ENCODE data around the gene GP5. TPM values are rescaled to one million over a fixed set of nuclear protein-coding genes. Genes with fewer than 3 reads are reported as not detected.

Gene GP5
- total and polyA plus RNA-seq, 2 of the 13 experiments (the other 11 are each of a cell fraction or from before 2014, with no cell fraction given): not detected

DNA sequence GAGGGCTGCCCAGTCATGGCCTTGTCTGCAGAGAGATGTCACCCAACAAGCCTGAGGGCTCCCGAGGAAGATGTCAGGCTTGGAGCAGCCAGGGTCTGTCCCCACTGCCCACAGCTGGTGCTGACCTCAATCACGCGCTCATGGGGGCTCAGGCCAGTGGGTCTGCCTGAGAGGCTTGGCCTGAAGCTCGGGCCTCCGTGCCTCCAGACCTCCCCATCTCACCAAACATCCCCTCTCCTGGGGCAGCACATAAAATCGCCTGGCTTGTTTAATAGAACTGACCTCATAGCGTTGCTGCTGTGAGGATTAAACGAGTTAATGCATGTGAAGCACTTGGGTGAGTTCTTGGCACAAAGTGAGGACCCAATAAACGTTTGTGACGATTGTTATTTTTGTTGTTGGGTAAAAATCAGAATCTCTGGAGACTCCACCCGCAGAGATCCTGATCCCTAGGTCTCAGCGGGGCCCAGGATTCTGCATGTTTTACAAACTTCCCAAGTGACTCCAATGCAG lies 33.0 kb downstream of the GP5 start (continued):
- TF ChIP-seq, protein P1, sequence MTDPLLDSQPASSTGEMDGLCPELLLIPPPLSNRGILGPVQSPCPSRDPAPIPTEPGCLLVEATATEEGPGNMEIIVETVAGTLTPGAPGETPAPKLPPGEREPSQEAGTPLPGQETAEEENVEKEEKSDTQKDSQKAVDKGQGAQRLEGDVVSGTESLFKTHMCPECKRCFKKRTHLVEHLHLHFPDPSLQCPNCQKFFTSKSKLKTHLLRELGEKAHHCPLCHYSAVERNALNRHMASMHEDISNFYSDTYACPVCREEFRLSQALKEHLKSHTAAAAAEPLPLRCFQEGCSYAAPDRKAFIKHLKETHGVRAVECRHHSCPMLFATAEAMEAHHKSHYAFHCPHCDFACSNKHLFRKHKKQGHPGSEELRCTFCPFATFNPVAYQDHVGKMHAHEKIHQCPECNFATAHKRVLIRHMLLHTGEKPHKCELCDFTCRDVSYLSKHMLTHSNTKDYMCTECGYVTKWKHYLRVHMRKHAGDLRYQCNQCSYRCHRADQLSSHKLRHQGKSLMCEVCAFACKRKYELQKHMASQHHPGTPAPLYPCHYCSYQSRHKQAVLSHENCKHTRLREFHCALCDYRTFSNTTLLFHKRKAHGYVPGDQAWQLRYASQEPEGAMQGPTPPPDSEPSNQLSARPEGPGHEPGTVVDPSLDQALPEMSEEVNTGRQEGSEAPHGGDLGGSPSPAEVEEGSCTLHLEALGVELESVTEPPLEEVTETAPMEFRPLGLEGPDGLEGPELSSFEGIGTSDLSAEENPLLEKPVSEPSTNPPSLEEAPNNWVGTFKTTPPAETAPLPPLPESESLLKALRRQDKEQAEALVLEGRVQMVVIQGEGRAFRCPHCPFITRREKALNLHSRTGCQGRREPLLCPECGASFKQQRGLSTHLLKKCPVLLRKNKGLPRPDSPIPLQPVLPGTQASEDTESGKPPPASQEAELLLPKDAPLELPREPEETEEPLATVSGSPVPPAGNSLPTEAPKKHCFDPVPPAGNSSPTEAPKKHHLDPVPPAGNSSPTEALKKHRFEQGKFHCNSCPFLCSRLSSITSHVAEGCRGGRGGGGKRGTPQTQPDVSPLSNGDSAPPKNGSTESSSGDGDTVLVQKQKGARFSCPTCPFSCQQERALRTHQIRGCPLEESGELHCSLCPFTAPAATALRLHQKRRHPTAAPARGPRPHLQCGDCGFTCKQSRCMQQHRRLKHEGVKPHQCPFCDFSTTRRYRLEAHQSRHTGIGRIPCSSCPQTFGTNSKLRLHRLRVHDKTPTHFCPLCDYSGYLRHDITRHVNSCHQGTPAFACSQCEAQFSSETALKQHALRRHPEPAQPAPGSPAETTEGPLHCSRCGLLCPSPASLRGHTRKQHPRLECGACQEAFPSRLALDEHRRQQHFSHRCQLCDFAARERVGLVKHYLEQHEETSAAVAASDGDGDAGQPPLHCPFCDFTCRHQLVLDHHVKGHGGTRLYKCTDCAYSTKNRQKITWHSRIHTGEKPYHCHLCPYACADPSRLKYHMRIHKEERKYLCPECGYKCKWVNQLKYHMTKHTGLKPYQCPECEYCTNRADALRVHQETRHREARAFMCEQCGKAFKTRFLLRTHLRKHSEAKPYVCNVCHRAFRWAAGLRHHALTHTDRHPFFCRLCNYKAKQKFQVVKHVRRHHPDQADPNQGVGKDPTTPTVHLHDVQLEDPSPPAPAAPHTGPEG (CRISPR knock-in tag; IDR thresholded peaks at IDR 0.05): no peak
- no peak for TF ChIP-seq HOXA3 (CRISPR knock-in tag; IDR thresholded peaks at IDR 0.05)
- no peak for TF ChIP-seq MATR3 (CRISPR knock-in tag; IDR thresholded peaks at IDR 0.05)

DNA sequence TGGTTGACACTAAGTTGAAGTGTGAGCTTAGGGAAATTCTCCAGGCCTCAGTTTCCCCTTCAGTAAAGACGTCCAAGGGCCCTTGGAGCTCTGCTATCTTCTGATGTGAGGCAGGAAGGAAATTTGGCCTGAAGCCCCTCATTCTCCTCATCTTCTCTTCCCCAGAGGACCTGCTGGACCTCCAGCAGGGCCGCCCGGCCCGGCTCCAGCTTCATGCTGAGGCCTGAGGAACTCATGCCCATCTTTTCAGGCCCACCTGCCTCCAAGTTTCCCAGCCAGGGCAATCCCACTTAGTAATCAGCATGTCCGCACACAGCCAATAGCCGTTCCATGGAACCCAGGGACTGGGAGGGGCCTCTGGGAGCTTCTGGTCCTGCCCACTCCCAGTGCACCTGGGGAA lies 33.5 kb downstream of the GP5 start:
- H3K4me1 ChIP-seq (ENCODE audit: insufficient read depth, low read length): peaks cover 14% of the 10 kb centered on the region
- POLR2A ChIA-PET: no interaction called here
- no peaks in the 10 kb centered on the region for H3K36me3 ChIP-seq (replicated peaks in 1 of 2; ENCODE audit: control insufficient read depth in 1 of 2, insufficient read depth in 2 of 2, low read length in 2 of 2)
- no peak for DNase-seq (ENCODE audit: low spot score)
- no peak overlapping the region for H3K27ac ChIP-seq (ENCODE audit: extremely low read length, insufficient read depth, low read length)
- H3K4me2 ChIP-seq (ENCODE audit: low read depth, low read length): no peak overlapping the region
- 29% methylated on average over 4 of the region's 6 CpGs for WGBS (ENCODE audit: low lambda C conversion rate)
- FAIRE-seq: no peak
- no peak overlapping the region for H3K4me3 ChIP-seq (replicated peaks in 1 of 3; ENCODE audit: insufficient read depth in 1 of 3, low read depth in 2 of 3, low read length in 3 of 3)
- H3K27me3 ChIP-seq (ENCODE audit: control insufficient read depth in 1 of 2, insufficient read depth in 2 of 2, low read length in 2 of 2): peaks cover 14 to 75% of the 10 kb centered on the region in 2 experiments; a peak in 4 of 5 replicates
- H3K79me2 ChIP-seq (ENCODE audit: insufficient read depth, low read length): no peaks in the 10 kb centered on the region
- CTCF ChIA-PET (ENCODE audit: low intra/inter-chr PET ratio, low total read pairs): no interaction called here
- in situ Hi-C loops (cut with HindIII; ENCODE audit: extremely low pct_ligation_motif_present, low pct_unique_long_range_greater_than_20kb) (no loop called here), intact Hi-C loops (cut with micrococcal nuclease; ENCODE audit: unreplicated experiment) (no loop called here)
- no peak overlapping the region for H3K9ac ChIP-seq (ENCODE audit: insufficient read depth, low read depth, low read length)
- no peaks in the 10 kb centered on the region for H4K20me1 ChIP-seq (ENCODE audit: insufficient read depth, low read length)
- BruUV-seq (replicated peaks): no TSS peak
- ATAC-seq: no peak
- no peak overlapping the region for H2AFZ ChIP-seq (ENCODE audit: low read length)
- no peaks in the 10 kb centered on the region for H3K9me3 ChIP-seq (ENCODE audit: low read length)
- TF ChIP-seq RCOR2 (CRISPR knock-in tag; IDR thresholded peaks at IDR 0.05) (no peak), SNAPC4 (CRISPR knock-in tag; IDR thresholded peaks at IDR 0.05) (no peak), ZNF207 (IDR thresholded peaks at IDR 0.05; ENCODE audit: borderline replicate concordance) (no peak)
- TF ChIP-seq, protein P2, sequence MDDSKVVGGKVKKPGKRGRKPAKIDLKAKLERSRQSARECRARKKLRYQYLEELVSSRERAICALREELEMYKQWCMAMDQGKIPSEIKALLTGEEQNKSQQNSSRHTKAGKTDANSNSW (CRISPR knock-in tag; IDR thresholded peaks at IDR 0.05; ENCODE audit: borderline replicate concordance): no peak
- TF ChIP-seq, protein P3, sequence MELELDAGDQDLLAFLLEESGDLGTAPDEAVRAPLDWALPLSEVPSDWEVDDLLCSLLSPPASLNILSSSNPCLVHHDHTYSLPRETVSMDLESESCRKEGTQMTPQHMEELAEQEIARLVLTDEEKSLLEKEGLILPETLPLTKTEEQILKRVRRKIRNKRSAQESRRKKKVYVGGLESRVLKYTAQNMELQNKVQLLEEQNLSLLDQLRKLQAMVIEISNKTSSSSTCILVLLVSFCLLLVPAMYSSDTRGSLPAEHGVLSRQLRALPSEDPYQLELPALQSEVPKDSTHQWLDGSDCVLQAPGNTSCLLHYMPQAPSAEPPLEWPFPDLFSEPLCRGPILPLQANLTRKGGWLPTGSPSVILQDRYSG (CRISPR knock-in tag; IDR thresholded peaks at IDR 0.05): no peak
